CD4-positive, alpha-beta T cell (primary cell): ENCODE results near the gene SGF29. TPM values are rescaled to one million over a fixed set of nuclear protein-coding genes. Genes with fewer than 3 reads are reported as not detected.

Experiments used
- ATAC-seq: fragments of 200-7000 bp; cut with Tn5 transposase; one replicate; pipeline ENCODE4 v1.10.0; 2022; ENCODE audit warnings: mild to moderate bottlenecking; ENCODE audit not compliant: poor library complexity
- CTCF ChIA-PET: fragments of 350-600 bp; sonication (Branson Sonifier 250); formaldehyde crosslinking; loops from one replicate; lab custom pipeline; 2021; ENCODE audit warnings: antibody characterized with exemption, inconsistent platforms; lab: Charles Lee
- POLR2A ChIA-PET: fragments of 350-600 bp; sonication (Branson Sonifier 250); formaldehyde crosslinking; loops from one replicate; lab custom pipeline; 2021; ENCODE audit warnings: antibody characterized with exemption, inconsistent platforms; lab: Charles Lee
- DNase-seq, 14 experiments: peaks; one replicate each; pipeline ENCODE4 v3.0.0-alpha.2; 2013 to 2020; ENCODE audit warnings: mixed read lengths in 2 of 14
- H3K27ac ChIP-seq, 2 donors: one replicate each; pipeline versions ENCODE4 v1.5.1 to v1.7.0; 2013; ENCODE audit warnings: low read length in 2 of 2, low read depth in 1 of 2, mild to moderate bottlenecking in 1 of 2
- H3K27me3 ChIP-seq, 2 experiments: 1 replicate in 1 of 2; 2 replicates in 1 of 2; pipeline versions ENCODE4 v1.6.1 to v1.7.0; 2013; ENCODE audit warnings: low read length in 2 of 2, control low read depth in 1 of 2, mild to moderate bottlenecking in 1 of 2, moderate library complexity in 1 of 2; ENCODE audit not compliant: insufficient read depth in 2 of 2, control insufficient read depth in 1 of 2
- H3K36me3 ChIP-seq: one replicate; pipeline ENCODE4 v1.6.1; 2013; ENCODE audit warnings: low read length, control low read depth; ENCODE audit not compliant: insufficient read depth
- H3K4me1 ChIP-seq: one replicate; pipeline ENCODE4 v1.6.1; 2013; ENCODE audit warnings: low read length, control low read depth; ENCODE audit not compliant: insufficient read depth
- H3K4me3 ChIP-seq: one replicate; pipeline ENCODE4 v1.5.1; 2013; ENCODE audit warnings: mild to moderate bottlenecking, low read length, moderate library complexity
- H3K9me3 ChIP-seq, 2 experiments: 1 replicate in 1 of 2; 2 replicates in 1 of 2; pipeline versions ENCODE4 v1.6.1 to v1.7.0; 2013; ENCODE audit warnings: low read length in 2 of 2, mild to moderate bottlenecking in 2 of 2, control low read depth in 1 of 2, moderate library complexity in 1 of 2; ENCODE audit not compliant: control insufficient read depth in 1 of 2, insufficient read depth in 1 of 2
- H3K27ac Mint-ChIP-seq: one replicate; pipeline ENCODE4 v1.8.0; 2020; ENCODE audit warnings: mixed read lengths
- H3K27me3 Mint-ChIP-seq: one replicate; pipeline ENCODE4 v1.8.0; 2021; ENCODE audit warnings: mixed read lengths
- H3K36me3 Mint-ChIP-seq: one replicate; pipeline ENCODE4 v1.8.0; 2021; ENCODE audit warnings: low read depth, mixed read lengths
- H3K4me1 Mint-ChIP-seq: one replicate; pipeline ENCODE4 v1.8.0; 2021; ENCODE audit warnings: low read depth, mixed read lengths
- H3K4me3 Mint-ChIP-seq: one replicate; pipeline ENCODE4 v1.8.0; 2020; ENCODE audit warnings: mild to moderate bottlenecking, mixed read lengths
- H3K9me3 Mint-ChIP-seq: one replicate; pipeline ENCODE4 v1.8.0; 2020; ENCODE audit warnings: mixed read lengths
- CTCF ChIP-seq: fragments of 200-600 bp; IDR thresholded peaks from one replicate; pipeline ENCODE4 v1.8.0; 2022; ENCODE audit warnings: antibody characterized with exemption, mild to moderate bottlenecking
- intact Hi-C, 2 experiments: fragments of 100-400 bp; cut with DNase I in 1 of 2; cut with micrococcal nuclease in 1 of 2; formaldehyde crosslinking; loops; one replicate each; pipeline versions ENCODE4 v1.15.1 to v1.9.0; 2023 to 2025; cut with DNase I, micrococcal nuclease
- total RNA-seq, 174 experiments: library from RNA in 2 of 174; stranded (reverse) in 2 of 174; gene quantifications; one replicate each; pipeline ENCODE4 v1.2.3 and lab custom pipeline; 2021 to 2026

SGF29 gene
- total RNA-seq, 2 experiments from 2014 or later = 38.9 to 40.3 TPM

GRCh38 chr16:28540346-28540745, 13.4 kb upstream of the SGF29 start:
- ATAC-seq (no peak), DNase-seq (no peak)
- TF ChIP-seq CTCF = no peak
- H3K9me3 Mint-ChIP-seq = no peaks in the 10 kb centered on the region
- peaks cover 16% of the 10 kb centered on the region for H3K4me1 ChIP-seq
- no peaks in the 10 kb centered on the region for H3K9me3 ChIP-seq
- intact Hi-C loops = no loop called here
- peaks cover 29% of the 10 kb centered on the region for H3K4me1 Mint-ChIP-seq
- H3K4me3 Mint-ChIP-seq = no peak overlapping the region
- H3K4me3 ChIP-seq = no peak overlapping the region
- H3K27me3 Mint-ChIP-seq = no peaks in the 10 kb centered on the region
- CTCF ChIA-PET = no interaction called here
- H3K27ac Mint-ChIP-seq = no peak overlapping the region
- no peaks in the 10 kb centered on the region for H3K36me3 ChIP-seq
- no peaks in the 10 kb centered on the region for H3K27me3 ChIP-seq
- H3K36me3 Mint-ChIP-seq = no peaks in the 10 kb centered on the region
- POLR2A ChIA-PET = no interaction called here
- no peak overlapping the region for H3K27ac ChIP-seq

GRCh38 chr16:28542646-28543045, 11.1 kb upstream of the SGF29 start:
- no peaks in the 10 kb centered on the region for H3K9me3 ChIP-seq
- Mint-ChIP-seq H3K4me1 (peaks cover 15% of the 10 kb centered on the region), H3K4me3 (no peak overlapping the region), H3K27me3 (no peaks in the 10 kb centered on the region), H3K36me3 (no peaks in the 10 kb centered on the region), H3K27ac (peak overlapping the region; percentile 54), H3K9me3 (no peaks in the 10 kb centered on the region)
- ChIA-PET POLR2A (interaction anchor here (0.9 to 3.7 kb wide), 3 partner anchors 8 to 51 kb away, joined by 3 to 14 read pairs (median 14); partner anchors contain the start of genes APOBR and CLN3), CTCF (no interaction called here)
- no peak for TF ChIP-seq CTCF
- H3K4me3 ChIP-seq = no peak overlapping the region
- intact Hi-C loops = no loop called here
- H3K27me3 ChIP-seq = no peaks in the 10 kb centered on the region
- DNase-seq = no peak
- peaks cover 3% of the 10 kb centered on the region for H3K4me1 ChIP-seq
- ATAC-seq = no peak
- no peaks in the 10 kb centered on the region for H3K36me3 ChIP-seq
- no peak overlapping the region for H3K27ac ChIP-seq

- Histone ChIP-seq H3K4me3 (no peak overlapping the region), H3K27me3 (no peaks in the 10 kb centered on the region), H3K27ac (no peak overlapping the region), H3K36me3 (no peaks in the 10 kb centered on the region), H3K4me1 (peaks cover 3% of the 10 kb centered on the region), H3K9me3 (no peaks in the 10 kb centered on the region)
- peak; percentile 51 for ATAC-seq
- intact Hi-C loops = no loop called here
- no peak overlapping the region for H3K4me3 Mint-ChIP-seq
- ChIA-PET POLR2A (interaction anchor here (0.9 to 3.7 kb wide), 3 partner anchors 8 to 51 kb away, joined by 3 to 14 read pairs (median 14); partner anchors contain the start of genes APOBR and CLN3), CTCF (no interaction called here)
- H3K9me3 Mint-ChIP-seq = no peaks in the 10 kb centered on the region
- H3K36me3 Mint-ChIP-seq = no peaks in the 10 kb centered on the region
- no peaks in the 10 kb centered on the region for H3K27me3 Mint-ChIP-seq
- H3K4me1 Mint-ChIP-seq = peaks cover 11% of the 10 kb centered on the region
- H3K27ac Mint-ChIP-seq = peak overlapping the region; percentile 54
- TF ChIP-seq CTCF = no peak
- peak in 3 of 14 experiments; percentile 34 to 54 (median 50) for DNase-seq
These were observed 10.6 kb upstream of the SGF29 start for GRCh38 chr16:28543072-28543471.
